Measurements from ENCODE around the gene RAP1GAP. TPM values are rescaled to one million over a fixed set of nuclear protein-coding genes. Genes with fewer than 3 reads are reported as not detected.

The RAP1GAP gene
- total RNA-seq, 4 donors from 2014 or later = 0.36 to 0.74 (median 0.38) TPM; not detected in 1

- no peak for TF ChIP-seq CTCF (IDR thresholded peaks at IDR 0.05)
- no peak for DNase-seq (ENCODE audit: low spot score)
- no peak for ATAC-seq (ENCODE audit: low FRiP score)
These were observed 118.2 kb downstream of the RAP1GAP start for GRCh38 chr1:21550866-21551475.

- no peak for DNase-seq (ENCODE audit: low spot score)
- ATAC-seq (ENCODE audit: low FRiP score) = no peak
- TF ChIP-seq CTCF (IDR thresholded peaks at IDR 0.05) = no peak
These were observed 119.1 kb downstream of the RAP1GAP start for GRCh38 chr1:21550097-21550496.

GRCh38 chr1:21547876-21548275 lies 121.3 kb downstream of the RAP1GAP start:
- no peak for ATAC-seq (ENCODE audit: low FRiP score)
- DNase-seq (ENCODE audit: low spot score) = no peak
- TF ChIP-seq CTCF (IDR thresholded peaks at IDR 0.05) = no peak

Other genes starting within 250 kb of the RAP1GAP start
- 10 to 100 TPM in 2 of 4 donors, 1 to 10 TPM in 2; 4.6 to 20.5 (median 8.7) TPM for gene NBPF3, start 229.2 kb downstream of the RAP1GAP start, total RNA-seq
- gene ALPL, start 159.9 kb downstream of the RAP1GAP start, total RNA-seq = 10 to 100 TPM in 3 of 4 donors, 1 to 10 TPM in 1; 5.3 to 52.8 (median 16.8) TPM
- 10 to 100 TPM; 30.5 to 49.8 (median 39.5) TPM for gene USP48, start 113.8 kb upstream of the RAP1GAP start, total RNA-seq
- gene LDLRAD2, start 142.9 kb upstream of the RAP1GAP start, total RNA-seq = not detected

Measured in omental fat pad (tissue), 4 donors.